GM21529 (cell line): ENCODE data around the gene UAP1L1.

Source experiments
- ATAC-seq: cut with Tn5 transposase; IDR thresholded peaks from one replicate; pipeline ENCODE4 v1.9.1; 2021; ENCODE audit not compliant: unreplicated experiment

UAP1L1 gene

GRCh38 chr9:137071282-137071681 is 6.0 kb upstream of the UAP1L1 start:
- no peak for ATAC-seq

GRCh38 chr9:137073992-137074399 is 3.3 kb upstream of the UAP1L1 start:
- no peak for ATAC-seq

GRCh38 chr9:137074657-137075274 is 2.6 kb upstream of the UAP1L1 start:
- ATAC-seq: no peak

- no peak for ATAC-seq
Measured at GRCh38 chr9:137075275-137075775, 2.0 kb upstream of the UAP1L1 start.

- no peak for ATAC-seq
Measured at GRCh38 chr9:137076636-137077009, 694 bp upstream of the UAP1L1 start.

GRCh38 chr9:137077758-137078693 is 709 bp downstream of the UAP1L1 start:
- ATAC-seq: peak; percentile 36

- no peak for ATAC-seq
Measured at GRCh38 chr9:137078701-137079400, 1.5 kb downstream of the UAP1L1 start.

- ATAC-seq: no peak
Measured at GRCh38 chr9:137079401-137079787, 2.1 kb downstream of the UAP1L1 start.

- no peak for ATAC-seq
Measured at GRCh38 chr9:137080260-137081122, 3.2 kb downstream of the UAP1L1 start.

GRCh38 chr9:137082222-137082924 is 5.1 kb downstream of the UAP1L1 start:
- ATAC-seq: no peak

GRCh38 chr9:137082925-137083290 is 5.6 kb downstream of the UAP1L1 start:
- no peak for ATAC-seq

GRCh38 chr9:137083394-137084004 is 6.2 kb downstream of the UAP1L1 start:
- ATAC-seq: no peak

- ATAC-seq: no peak
Measured at GRCh38 chr9:137084526-137084925, 7.2 kb downstream of the UAP1L1 start.

GRCh38 chr9:137085920-137086530 is 8.7 kb downstream of the UAP1L1 start:
- ATAC-seq: peak; percentile 4

GRCh38 chr9:137086531-137087408 is 9.5 kb downstream of the UAP1L1 start, which contains the start of gene MAN1B1:
MAN1B1 (plus strand) TSS chr9:137086985; CDS start chr9:137087000, 15 bp downstream.
- ATAC-seq: peak; percentile 80

GRCh38 chr9:137087409-137087925 is 10.2 kb downstream of the UAP1L1 start:
- ATAC-seq: peak; percentile 1

- ATAC-seq: no peak
Measured at GRCh38 chr9:137088121-137088520, 10.8 kb downstream of the UAP1L1 start.
